Glutamatergic neuron (in vitro differentiated cells): ENCODE measurements around the gene LSM4. TPM values are rescaled to one million over a fixed set of nuclear protein-coding genes. Genes with fewer than 3 reads are reported as not detected.

ENCODE experiments used
- DNase-seq: peaks from one replicate; pipeline ENCODE4 v3.0.0; 2022
- H3K27ac Mint-ChIP-seq: one replicate; pipeline ENCODE4 v1.8.0; 2020; ENCODE audit warnings: mild to moderate bottlenecking, mixed read lengths, inconsistent platforms; ENCODE audit not compliant: unreplicated experiment
- H3K27me3 Mint-ChIP-seq: one replicate; pipeline ENCODE4 v1.8.0; 2020; ENCODE audit warnings: mild to moderate bottlenecking, moderate library complexity, mixed read lengths, inconsistent platforms; ENCODE audit not compliant: unreplicated experiment
- H3K36me3 Mint-ChIP-seq: one replicate; pipeline ENCODE4 v1.8.0; 2020; ENCODE audit warnings: mild to moderate bottlenecking, mixed read lengths, inconsistent platforms; ENCODE audit not compliant: unreplicated experiment
- H3K4me1 Mint-ChIP-seq: one replicate; pipeline ENCODE4 v1.8.0; 2020; ENCODE audit warnings: mild to moderate bottlenecking, low read depth, mixed read lengths, inconsistent platforms; ENCODE audit not compliant: unreplicated experiment
- H3K4me3 Mint-ChIP-seq: one replicate; pipeline ENCODE4 v1.8.0; 2020; ENCODE audit warnings: mild to moderate bottlenecking, mixed read lengths, inconsistent platforms; ENCODE audit not compliant: unreplicated experiment
- H3K9me3 Mint-ChIP-seq: one replicate; pipeline ENCODE4 v1.8.0; 2020; ENCODE audit warnings: mild to moderate bottlenecking, moderate library complexity, mixed read lengths, inconsistent platforms; ENCODE audit not compliant: unreplicated experiment
- total RNA-seq: library from RNA; stranded (reverse); fragmentation: NEBNext Ultra II Directional; extraction: Animal tissue kit (Norgen Biotek cat#: 25700); gene quantifications from one replicate; pipeline ENCODE4 v1.2.1, GENCODE V29; 2021; ENCODE audit not compliant: unreplicated experiment
- TF ChIP-seq, protein P1 (sequence below): fragments of 200-600 bp; sonication (generic); IDR thresholded peaks from one replicate; pipeline ENCODE4 v1.5.0; 2021; ENCODE audit not compliant: partially characterized antibody, unreplicated experiment

LSM4 gene
- total RNA-seq, 1 donor from 2014 or later: 137 TPM

GRCh38 chr19:18274781-18275356, 48.0 kb downstream of the LSM4 start:
- DNase-seq: no peak
- H3K9me3 Mint-ChIP-seq: peaks cover 16% of the 10 kb centered on the region
- TF ChIP-seq, protein P1, sequence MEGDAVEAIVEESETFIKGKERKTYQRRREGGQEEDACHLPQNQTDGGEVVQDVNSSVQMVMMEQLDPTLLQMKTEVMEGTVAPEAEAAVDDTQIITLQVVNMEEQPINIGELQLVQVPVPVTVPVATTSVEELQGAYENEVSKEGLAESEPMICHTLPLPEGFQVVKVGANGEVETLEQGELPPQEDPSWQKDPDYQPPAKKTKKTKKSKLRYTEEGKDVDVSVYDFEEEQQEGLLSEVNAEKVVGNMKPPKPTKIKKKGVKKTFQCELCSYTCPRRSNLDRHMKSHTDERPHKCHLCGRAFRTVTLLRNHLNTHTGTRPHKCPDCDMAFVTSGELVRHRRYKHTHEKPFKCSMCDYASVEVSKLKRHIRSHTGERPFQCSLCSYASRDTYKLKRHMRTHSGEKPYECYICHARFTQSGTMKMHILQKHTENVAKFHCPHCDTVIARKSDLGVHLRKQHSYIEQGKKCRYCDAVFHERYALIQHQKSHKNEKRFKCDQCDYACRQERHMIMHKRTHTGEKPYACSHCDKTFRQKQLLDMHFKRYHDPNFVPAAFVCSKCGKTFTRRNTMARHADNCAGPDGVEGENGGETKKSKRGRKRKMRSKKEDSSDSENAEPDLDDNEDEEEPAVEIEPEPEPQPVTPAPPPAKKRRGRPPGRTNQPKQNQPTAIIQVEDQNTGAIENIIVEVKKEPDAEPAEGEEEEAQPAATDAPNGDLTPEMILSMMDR: no peak
- H3K4me1 Mint-ChIP-seq: peaks cover 8% of the 10 kb centered on the region
- peak overlapping the region; percentile 28 for H3K27ac Mint-ChIP-seq
- H3K36me3 Mint-ChIP-seq: peaks cover 8% of the 10 kb centered on the region
- H3K4me3 Mint-ChIP-seq: no peak overlapping the region
- peaks cover 15% of the 10 kb centered on the region for H3K27me3 Mint-ChIP-seq

- H3K4me3 Mint-ChIP-seq: no peak within 1 kb of the TSS
- H3K9me3 Mint-ChIP-seq: peaks cover 11% of the 10 kb centered on the region
- H3K27ac Mint-ChIP-seq: peak within 1 kb of the TSS; percentile 28
- TF ChIP-seq, protein P1: no peak
- DNase-seq: no peak
- H3K27me3 Mint-ChIP-seq: peaks cover 9% of the 10 kb centered on the region
- peaks cover 4% of the 10 kb centered on the region for H3K4me1 Mint-ChIP-seq
- H3K36me3 Mint-ChIP-seq: peaks cover 2% of the 10 kb centered on the region
These were observed 48.6 kb downstream of the LSM4 start, which contains the start of gene IQCN for GRCh38 chr19:18274219-18274780. TSS of gene IQCN (minus strand) at chr19:18274452. CDS start at chr19:18269478, 4,974 bp downstream.

GRCh38 chr19:18273561-18274218, 49.2 kb downstream of the LSM4 start:
- H3K27ac Mint-ChIP-seq: no peak overlapping the region
- H3K4me1 Mint-ChIP-seq: peaks cover 2% of the 10 kb centered on the region
- no peak for DNase-seq
- H3K4me3 Mint-ChIP-seq: no peak overlapping the region
- H3K36me3 Mint-ChIP-seq: no peaks in the 10 kb centered on the region
- H3K9me3 Mint-ChIP-seq: peaks cover 5% of the 10 kb centered on the region
- peaks cover 4% of the 10 kb centered on the region for H3K27me3 Mint-ChIP-seq
- TF ChIP-seq, protein P1: no peak

- no peaks in the 10 kb centered on the region for H3K4me1 Mint-ChIP-seq
- no peak overlapping the region for H3K4me3 Mint-ChIP-seq
- no peak for DNase-seq
- H3K27me3 Mint-ChIP-seq: peaks cover 4% of the 10 kb centered on the region
- TF ChIP-seq, protein P1: no peak
- H3K36me3 Mint-ChIP-seq: peaks cover under 1% of the 10 kb centered on the region
- H3K9me3 Mint-ChIP-seq: peaks cover 2% of the 10 kb centered on the region
- H3K27ac Mint-ChIP-seq: no peak overlapping the region
These were observed 51.4 kb downstream of the LSM4 start for GRCh38 chr19:18271433-18271841.

- no peak for DNase-seq
- H3K9me3 Mint-ChIP-seq: peaks cover 2% of the 10 kb centered on the region
- no peaks in the 10 kb centered on the region for H3K4me1 Mint-ChIP-seq
- TF ChIP-seq, protein P1: no peak
- H3K27ac Mint-ChIP-seq: no peak overlapping the region
- H3K4me3 Mint-ChIP-seq: no peak overlapping the region
- H3K27me3 Mint-ChIP-seq: peaks cover 9% of the 10 kb centered on the region
- H3K36me3 Mint-ChIP-seq: peaks cover 6% of the 10 kb centered on the region
These were observed 52.5 kb downstream of the LSM4 start for GRCh38 chr19:18270326-18270725.
